Endothelial cell of umbilical vein (primary cell): ENCODE measurements around the gene KIAA1217.

Experiments used
- CTCF ChIP-seq, 2 donors: IDR thresholded peaks; 1 replicate in 1 of 2; 2 replicates in 1 of 2; pipeline ENCODE4 v1.5.1; 2011; ENCODE audit warnings: low read length in 2 of 2, mild to moderate bottlenecking in 2 of 2, moderate library complexity in 2 of 2, control low read depth in 1 of 2, inconsistent platforms in 1 of 2, low read depth in 1 of 2; ENCODE audit not compliant: insufficient read depth in 1 of 2; ENCODE audit errors: extremely low read depth in 1 of 2
- EZH2 ChIP-seq: IDR thresholded peaks from 2 replicates; pipeline ENCODE4 v1.6.1; 2012; ENCODE audit warnings: borderline replicate concordance, low read depth, mild to moderate bottlenecking, moderate library complexity, low read length, inconsistent platforms; ENCODE audit not compliant: severe bottlenecking
- GATA2 ChIP-seq: IDR thresholded peaks from 2 replicates; pipeline ENCODE4 v1.7.0; 2011; ENCODE audit warnings: low read depth, mild to moderate bottlenecking, moderate library complexity, mixed read lengths, low read length; ENCODE audit not compliant: insufficient read length, insufficient read depth
- MAX ChIP-seq: IDR thresholded peaks from 2 replicates; pipeline ENCODE4 v1.6.1; 2011; ENCODE audit not compliant: insufficient read depth, insufficient read length
- POLR2A ChIP-seq: IDR thresholded peaks from 2 replicates; pipeline ENCODE4 v1.6.1; 2012; ENCODE audit warnings: low read depth, mild to moderate bottlenecking, control low read depth, low read length
- POLR2AphosphoS5 ChIP-seq: IDR thresholded peaks from 2 replicates; pipeline ENCODE4 v1.6.1; 2012; ENCODE audit warnings: low read depth, mild to moderate bottlenecking, control low read depth, low read length, moderate library complexity; ENCODE audit not compliant: insufficient read depth

DNA sequence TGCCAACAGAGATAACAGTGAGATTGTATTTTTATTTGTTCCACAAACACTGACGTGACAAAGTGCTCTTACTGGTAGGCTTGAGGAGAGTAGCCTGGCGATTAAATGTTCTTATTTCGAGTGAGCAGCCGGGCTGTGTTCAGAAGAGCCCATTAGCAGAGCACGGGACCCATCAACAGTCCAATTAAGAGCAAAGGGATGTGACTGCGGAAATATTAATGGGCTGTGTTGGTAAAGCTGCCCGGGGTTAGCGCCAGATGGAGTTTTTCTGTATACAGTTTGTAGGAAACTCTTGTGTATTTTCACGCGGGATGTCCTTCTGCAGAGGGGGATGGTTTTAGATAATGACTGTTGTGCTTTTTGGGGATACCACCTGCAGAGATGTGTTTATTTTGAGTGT, 104.3 kb downstream of the KIAA1217 start:
- TF ChIP-seq CTCF (IDR thresholded peaks at IDR 0.05; ENCODE audit: extremely low read depth in 1 of 2, insufficient read depth in 1 of 2, low read depth in 1 of 2, low read length in 2 of 2) (no peak), GATA2 (no peak), EZH2 (no peak), POLR2AphosphoS5 (no peak), POLR2A (no peak), MAX (no peak)
